Measurements from ENCODE around the gene KDM7A.
A peak's percentile ranks its signal among the peaks of the same experiment; 100 is the strongest.

KDM7A gene

DNA sequence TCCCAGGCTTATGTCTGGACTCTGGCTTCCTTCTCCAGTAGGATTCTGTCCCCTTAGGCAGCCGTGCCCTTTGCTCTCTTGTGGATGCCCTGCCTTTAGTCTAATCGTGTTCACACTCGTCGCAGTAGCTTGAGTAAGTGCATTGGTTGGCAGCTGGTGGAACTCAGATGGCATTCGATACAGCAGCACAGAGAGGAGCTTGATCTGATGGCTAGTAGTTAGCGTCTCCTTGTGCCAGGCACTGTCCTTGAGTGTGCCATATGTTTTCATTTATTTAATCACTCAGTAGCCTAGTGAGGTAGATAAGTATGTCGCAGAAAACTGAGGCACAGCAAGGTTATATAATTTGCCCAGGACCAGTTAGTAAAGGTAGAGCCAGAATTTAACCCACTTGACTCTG lies 95.9 kb downstream of the KDM7A start:
- no peak for DNase-seq

DNA sequence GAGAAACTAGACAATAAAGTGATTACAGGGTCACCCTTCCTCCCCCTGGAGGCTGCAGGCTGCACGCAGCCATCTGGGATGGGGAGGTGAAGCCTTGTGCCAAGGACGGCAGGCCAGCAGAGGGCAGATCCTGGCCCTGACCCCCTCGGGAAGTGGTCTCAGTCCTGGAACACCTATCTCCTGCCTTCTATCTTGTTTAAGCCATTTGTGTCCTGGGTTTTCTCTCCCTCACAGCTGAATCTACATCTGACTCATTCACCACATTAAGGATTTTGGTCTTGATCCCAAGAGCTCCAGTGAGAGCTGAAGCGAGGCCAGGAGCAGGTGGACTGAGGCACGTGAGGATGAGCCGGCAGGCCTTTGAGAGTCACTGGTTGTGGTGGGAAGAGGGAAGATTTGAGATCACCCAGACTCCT lies 97.7 kb downstream of the KDM7A start:
- no peak for DNase-seq

DNA sequence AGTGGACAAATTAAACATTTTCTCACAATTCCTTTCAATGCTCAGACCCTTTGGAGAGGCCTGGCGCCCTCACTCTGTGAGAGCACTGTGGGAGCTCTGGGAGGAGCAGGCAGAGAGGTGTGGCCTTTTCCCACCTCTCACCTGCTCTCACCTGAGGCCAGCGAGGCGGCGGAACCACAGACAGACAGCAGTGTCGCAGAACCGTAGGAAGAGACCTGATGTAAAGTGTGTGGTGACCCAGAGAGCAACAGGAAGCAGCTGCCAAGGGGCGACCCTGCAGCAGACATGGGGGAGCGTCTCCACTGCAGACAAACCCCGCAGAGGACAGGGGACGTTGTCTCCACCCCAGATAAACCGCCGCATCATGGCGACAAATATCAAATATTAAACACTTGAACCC lies 98.4 kb downstream of the KDM7A start:
- no peak for DNase-seq

DNA sequence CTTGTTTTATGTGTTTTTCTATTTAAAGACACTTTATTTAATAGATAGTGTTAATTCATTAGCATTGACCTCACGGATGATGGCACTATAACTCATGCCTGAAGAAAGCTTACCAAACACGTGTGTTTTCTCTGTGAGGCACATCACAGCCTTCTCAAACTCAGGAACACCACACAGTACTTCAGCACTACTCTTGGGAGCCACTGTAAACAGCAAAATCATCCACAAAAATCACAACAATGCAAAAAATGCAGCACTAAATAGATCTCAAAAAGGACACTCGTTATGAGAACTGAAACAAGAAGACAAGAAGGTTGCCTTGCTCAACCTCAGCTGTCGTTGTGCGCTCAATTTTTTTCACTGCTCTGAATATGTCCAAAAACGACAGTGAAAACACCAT lies 102.0 kb downstream of the KDM7A start:
- no peak for DNase-seq

DNA sequence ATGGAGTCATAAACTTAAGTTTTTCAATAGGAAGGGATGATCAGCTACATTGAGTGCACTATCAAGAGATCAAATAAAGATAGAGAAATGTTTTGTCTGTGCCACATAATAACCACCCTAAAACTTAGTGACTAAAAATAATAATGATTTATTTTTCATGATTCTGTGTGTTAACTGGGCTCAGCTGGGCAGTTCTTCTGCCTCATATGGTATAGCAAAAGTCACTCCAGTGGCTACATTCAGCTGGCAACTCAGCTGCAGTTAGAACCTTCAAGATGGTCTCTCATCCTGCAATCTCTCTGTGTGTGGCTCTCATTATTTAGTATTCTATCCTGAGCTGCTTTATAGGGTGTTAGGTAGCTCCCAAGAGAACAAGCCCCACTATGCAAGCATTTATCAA lies 106.2 kb downstream of the KDM7A start:
- DNase-seq, result no peak

DNA sequence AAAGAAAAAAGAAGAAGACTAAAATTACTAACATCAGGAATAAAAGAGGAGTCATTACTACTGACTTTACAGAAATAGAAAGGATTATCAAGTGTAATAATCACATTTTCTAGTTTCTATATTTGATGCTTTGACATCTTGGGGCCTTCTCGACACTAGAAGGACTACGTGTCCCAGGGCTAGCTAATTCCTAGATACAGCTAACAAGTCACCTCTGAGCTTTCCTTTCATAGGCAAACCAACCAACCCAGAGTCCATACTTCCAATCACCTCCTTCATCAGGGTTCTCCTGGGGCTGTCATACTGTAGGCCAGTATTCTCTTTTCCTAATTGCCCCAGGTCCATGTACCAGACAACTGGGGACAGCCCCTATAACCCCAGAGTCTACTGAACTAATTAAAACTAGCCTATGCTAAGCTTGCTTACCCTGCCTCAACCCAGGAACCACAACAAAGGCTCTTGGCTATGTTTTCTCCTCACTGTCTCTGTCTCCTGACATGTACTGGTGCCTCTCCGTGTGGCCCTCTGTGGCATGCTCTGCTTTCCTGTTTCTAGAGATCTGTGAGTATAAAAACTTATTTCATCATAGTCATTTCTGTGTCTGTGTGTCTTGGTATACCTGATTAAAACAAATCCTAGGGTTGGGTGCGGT lies 107.4 kb downstream of the KDM7A start:
- no peak for DNase-seq

DNA sequence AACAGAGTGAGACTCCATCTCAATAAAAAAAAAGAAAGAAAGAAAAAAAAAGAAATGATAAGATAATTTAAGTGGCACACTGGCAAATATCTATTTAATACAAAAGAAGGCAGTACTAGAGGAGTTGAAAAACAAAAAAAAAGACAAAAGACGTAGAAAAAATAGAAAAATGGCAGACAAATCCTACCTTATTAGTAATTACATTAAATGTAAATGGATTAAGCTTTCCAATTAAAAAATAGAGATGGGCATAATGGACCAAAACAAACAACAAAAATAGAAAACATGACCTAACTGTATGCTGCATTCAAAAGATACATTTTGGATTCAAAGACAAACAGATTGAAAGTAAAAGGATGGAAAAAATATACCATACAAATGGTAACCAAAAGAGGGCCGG lies 108.8 kb downstream of the KDM7A start:
- no peak for DNase-seq

DNA sequence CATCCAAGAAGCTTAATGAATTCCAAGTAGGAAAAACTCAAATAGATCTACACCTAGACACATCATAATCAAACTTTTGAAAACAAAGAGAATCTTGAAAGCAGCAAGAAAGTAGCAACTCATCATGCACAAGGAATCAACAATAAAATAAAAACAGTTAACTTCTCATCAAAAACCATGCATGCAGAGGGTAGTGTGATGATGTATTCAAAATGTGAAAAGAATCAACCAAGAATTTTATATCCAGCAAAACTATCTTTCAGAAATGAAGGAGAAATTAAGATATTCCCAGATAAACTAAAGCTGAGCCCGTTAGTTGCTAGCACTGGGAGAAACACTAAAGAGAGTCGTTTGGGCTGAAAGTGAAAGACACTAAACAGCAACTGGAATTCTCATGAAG lies 109.7 kb downstream of the KDM7A start:
- no peak for DNase-seq

DNA sequence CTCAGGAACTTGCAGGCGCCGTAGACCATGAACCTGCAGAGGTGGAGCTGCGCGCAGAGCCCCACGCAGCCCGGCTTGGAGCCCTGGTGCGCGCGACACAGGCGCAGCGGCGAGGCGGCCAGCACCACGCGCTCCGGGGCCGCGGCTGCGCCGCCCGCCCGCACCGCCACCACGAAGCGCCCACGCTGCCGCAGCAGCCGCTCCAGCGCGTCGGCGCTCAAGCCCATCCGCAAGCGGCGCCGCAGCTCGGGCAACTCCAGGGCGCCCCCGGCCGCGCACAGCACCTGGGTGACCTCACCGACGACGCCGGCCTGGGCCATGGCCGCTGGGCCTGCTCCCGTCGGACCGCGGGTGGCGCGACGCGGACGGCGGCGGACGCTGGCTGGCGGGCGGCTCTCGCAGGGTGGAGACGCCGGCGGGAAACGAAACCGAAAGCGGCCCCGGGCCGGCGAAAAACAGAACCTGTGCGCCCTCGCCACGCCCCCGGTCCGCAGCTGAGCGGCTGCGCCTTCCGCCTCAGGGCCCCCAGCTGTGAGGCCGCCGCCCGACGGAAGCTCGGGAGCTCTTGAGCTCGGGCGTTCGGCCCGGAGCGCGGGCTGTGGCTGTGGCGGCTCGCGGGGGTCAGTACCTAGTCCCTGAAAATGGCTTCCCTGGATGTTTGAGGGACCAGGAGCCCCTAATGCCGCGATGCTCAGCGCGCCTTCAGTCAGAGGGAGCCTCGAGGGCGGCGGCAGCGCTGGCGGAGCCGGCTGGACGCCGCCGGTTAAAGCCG lies 114.1 kb downstream of the KDM7A start, which contains the start of gene PARP12:
Gene PARP12, minus strand, starts transcription at position 424 of the 772 bp plus-strand sequence. Its CDS starts 104 bp downstream, at position 320.
- DNase-seq, result peak; percentile 88

DNA sequence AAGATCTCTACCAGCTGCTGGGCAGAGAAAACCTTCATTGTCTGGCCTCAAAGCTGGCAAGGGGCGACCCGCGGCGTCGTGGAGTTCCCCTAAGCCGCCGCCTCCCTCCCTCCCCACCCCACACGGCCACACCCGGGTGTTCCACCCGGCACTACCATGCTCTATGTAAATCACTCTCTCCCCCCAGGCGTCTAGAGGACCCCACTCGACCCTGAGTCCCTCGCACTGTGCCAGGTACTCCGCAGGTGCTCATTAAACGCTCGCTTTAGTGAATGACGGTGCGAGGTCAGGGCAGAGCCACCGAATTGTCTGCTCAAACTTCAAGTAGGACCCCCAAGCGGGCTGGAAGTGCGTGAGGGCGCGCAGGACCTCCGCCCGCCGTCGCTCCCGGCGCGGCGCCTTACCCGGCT lies 114.7 kb downstream of the KDM7A start:
- DNase-seq, result peak; percentile 70

DNA sequence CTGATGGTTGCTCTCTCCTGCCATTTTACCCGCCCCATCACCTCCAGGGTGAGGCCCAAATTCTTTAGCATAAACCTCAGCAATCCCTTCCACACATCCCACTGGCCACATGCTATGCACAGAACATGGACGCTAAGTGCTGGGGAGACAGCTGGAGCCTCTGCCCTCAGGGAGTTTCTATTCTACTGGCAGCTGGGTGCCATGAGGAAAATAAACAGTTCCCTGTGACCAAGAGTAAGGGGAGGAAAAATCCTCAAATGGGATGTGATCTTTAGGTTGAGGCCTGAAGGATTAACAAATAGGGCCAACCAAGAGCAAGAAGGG lies 115.2 kb downstream of the KDM7A start:
- no peak for DNase-seq

DNA sequence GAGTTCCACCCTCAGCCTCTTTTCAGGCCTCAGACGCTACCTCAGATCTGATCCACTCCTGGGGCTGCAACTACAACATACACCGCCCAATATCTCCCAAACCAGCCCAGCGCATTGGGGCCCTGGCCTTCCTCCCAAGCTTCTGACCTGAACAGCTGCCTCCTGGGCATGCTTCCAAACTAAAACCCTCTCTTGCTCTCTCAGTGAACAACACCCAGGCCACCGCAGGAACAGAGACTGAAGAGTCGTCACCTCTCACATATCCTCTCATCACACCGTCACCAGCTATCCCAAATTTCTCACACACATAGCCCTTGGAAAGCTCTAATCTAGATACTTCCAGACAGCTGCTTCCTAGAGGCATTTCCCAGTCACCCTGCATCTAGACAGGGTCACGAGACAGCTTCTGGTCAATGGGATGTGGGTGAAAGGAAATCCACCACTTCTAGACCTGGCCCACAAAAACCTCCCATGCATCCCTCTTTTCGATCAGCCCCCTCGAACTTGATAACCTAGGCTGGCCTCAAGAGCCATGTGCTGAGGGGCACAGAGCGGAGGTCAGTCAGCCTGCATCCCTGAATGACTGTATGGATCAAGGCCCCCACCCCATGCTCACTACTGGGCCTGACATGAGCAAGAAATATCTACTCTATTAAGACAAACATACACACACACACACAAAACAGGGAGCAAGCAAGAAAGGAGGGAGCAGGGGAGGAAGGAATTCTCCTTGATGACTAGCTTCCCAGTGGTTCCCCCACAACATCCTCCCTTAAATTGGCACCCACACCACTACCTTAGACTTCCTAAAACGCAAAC lies 115.8 kb downstream of the KDM7A start:
- DNase-seq, result no peak

DNA sequence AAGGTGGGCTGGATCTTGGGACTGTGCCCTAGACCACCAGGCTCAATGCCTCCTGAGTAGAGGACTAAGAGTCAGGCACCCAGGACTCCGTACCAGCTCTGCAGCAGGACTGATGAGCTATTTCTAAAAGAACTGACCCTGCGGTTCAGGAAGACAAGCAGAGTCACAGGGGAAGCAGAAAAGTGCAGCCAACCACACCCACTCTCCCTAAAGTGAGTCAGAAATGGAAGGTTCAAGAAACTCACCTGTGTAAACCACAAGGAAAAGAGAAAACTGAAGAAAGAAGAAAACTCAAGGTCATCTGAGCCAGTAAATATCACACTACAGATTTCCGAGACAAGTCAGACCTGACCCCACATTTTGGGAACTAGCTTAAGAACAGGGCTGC lies 116.5 kb downstream of the KDM7A start:
- DNase-seq, result no peak

DNA sequence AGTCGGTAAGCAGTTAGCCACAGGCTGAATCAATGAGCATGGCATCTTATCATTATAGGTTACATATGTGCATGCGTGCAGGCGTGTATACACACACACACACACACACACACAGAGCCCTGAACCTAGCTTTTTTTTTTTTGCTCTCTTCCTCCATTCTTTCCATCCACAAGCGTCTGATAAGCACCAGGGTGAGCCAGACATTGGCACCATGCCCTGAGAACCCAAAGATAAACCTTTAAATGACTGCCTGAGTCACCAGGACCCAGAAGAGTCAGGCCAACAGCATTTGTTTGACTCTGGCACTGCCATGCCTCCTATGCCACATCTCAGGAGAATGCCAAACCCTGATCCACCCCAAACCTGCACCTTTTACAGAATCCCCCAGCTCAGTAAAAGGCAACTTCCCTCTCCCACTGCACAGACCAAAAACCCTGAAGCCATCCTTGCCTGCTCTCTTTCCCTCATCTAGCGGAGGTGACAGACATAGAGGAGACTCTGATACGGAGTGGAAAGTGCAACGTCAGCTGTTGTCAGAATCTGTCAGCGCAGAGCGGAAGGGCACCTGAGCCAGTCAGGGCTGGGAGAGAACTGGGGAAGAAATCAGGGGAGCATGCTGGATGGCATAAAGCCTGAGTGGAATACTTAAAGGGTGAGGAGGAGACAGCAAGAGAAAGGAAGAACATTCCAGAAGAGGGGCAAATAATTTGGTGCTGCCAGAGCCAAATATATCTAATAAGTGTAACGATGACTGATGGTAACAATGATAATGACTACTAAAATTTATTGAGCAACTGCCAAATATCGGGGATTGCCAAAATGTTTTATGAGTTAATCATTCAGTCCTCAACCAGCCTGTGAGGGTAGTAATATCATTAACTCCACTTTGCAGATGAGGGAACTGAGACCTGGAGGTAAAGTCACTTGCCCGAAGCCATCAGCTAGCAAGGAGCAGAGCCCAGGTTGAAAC lies 117.2 kb downstream of the KDM7A start:
- DNase-seq, result no peak

DNA sequence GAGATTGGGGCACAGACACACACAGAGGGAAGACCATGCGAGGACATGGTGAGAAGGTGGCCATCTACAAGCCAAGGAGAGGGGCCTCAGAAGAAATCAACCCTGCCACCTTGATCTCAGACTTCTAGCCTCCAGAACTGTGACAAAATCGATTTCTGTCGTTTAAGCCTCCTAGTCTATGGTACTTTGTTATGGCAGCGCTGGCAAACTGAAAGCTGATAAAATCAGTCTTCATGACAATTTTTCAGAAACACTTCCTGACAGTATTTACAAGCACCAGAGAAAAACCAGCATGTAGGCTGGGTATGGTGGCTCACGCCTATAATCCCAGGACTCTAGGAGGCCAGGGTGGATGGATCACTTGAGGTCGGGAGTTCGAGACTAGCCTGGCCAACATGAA lies 118.3 kb downstream of the KDM7A start:
- DNase-seq, result no peak

DNA sequence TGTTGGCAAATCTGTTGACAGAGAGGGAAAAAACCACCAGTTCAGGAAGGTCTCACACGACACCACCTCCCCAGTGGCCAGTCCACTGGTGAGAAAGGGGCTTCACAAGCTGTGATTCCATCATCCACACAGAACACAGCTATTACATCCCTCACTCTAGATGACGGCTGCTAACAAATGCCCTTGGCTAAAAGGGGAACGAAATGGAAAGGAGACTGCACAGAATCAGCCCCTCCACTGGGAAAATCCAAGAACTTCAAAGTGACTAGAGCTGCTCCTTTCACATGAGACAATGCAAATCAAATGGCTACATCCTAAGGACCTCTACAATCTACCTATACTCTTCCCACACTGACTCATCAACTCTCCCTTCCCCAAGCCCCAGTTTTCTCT lies 119.6 kb downstream of the KDM7A start:
- DNase-seq, result no peak

DNA sequence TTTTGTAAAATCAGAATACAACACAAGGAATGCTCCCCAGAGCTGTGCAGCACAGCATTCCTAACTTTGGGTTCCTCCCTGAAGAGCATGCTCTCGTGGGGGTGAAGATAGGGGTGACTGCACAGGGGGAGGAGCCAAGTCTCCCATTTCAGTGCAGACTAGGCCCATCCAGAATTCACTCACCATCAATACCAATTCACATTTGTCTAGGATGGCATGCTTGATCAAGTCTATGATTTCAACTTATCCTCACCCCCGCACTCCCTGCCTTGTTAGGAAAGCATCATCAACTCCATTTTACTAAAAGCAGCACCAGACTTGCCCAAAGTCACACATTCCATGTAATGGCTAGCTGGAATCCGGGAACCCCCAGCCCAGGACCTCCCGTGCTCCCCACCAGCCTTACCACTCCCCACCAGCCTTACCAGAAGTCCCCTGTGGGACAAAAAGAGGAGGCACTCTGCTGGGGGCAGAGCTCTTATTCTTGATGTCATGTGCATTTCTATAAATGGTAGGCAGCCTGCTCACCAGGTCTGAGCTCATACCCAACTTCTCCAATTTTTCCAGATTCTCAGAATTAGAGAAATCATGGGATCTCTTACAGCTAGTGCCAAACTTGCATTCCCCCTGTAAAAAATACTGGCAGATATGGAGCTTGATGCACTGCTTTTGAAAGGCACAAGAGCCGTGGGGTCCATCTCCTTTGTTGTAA lies 120.2 kb downstream of the KDM7A start:
- no peak for DNase-seq

DNA sequence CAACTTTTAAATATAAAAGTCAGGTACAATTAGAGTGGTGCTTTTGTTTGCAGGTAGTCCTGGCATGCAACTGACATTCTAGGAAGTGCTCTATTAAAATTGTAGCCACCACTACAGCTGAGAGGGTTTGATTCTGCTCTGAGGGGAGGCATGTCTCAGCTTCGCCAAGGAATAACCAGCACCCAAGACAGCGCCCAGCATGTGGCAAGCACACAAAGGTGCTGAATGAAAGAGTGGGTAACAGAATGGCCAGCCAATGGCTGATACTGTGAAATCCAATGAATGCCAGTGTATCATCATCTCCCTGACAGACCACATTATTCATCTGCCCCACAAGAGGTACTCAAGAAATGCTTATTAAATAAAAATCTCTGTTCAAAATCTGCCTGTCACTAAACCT lies 121.0 kb downstream of the KDM7A start:
- no peak for DNase-seq

DNA sequence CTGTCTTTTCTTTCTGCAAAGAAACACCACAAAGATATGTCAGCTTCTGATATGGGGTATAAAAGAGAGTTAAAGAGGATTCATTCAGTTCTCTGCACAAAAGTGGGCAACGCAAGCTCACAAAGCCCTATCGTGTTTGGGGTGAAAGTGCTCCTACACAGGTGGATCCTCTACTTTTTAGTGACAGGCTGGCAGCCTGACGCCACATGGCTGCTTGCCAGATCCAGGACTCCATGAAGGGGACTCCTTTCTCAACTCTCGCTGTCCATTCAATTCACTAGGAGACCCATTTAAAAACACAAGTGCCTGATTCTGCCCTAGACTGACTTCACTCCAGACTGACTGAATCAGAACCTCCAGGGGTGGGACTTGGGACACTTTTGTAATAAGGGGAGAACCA lies 122.0 kb downstream of the KDM7A start:
- DNase-seq, result no peak

DNA sequence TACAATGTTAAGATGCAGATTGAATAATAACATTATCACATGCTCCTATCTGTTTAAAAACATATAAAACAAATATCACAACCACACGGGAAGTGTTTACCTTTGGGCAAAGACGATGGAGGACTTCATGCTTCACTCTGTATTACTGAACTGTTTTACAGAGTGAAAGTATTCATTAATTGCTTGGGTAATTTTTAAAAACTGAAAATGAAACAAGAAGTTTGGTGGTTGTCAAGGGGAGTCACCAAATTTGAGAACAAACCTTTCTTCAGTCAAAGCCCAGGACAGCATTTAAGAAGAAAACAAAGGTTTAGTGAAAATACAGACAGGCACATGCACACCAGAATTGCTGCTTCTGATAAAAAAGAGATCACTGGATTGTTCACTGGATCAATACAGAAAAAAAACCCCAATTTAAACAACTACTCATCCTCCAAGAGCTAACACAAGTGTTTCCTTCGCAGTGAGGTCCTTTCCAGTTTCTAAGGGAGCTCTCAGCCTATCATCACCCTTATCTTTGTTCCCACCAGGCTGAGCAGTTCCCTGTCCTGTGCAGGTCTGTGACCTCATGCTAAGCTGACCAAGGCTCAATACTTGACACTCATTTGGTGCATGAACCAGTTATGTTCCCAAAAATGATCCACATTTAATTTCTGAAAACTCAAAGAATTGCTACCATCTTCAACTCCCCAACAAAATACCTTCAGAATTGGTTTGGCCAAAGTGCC lies 122.8 kb downstream of the KDM7A start:
- DNase-seq, result no peak

DNA sequence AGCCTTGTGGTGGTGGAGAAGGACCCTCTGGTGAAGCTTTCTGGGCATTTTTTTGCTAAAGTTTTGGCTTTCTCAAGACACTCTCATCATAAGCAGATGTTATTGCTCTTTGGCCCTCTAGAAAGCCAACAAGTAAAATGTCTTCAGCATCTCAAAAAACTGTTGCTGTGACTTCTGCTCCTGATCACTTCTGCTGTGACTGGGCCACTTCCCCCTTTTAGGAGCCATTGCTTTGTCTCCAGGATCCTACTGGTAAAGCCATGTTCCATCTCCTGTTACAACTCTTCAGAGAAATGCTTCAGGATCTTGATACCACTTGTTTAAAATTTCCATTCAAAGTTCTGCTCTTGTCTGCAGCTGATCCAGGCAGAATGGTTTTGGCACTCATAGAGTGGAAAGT lies 125.0 kb downstream of the KDM7A start:
- no peak for DNase-seq
